HG03175 (cell line): Measurements from ENCODE around the gene HK2.

ENCODE experiments used
- ATAC-seq: cut with Tn5 transposase; IDR thresholded peaks from one replicate; pipeline ENCODE4 v1.9.1; 2021; ENCODE audit warnings: mild to moderate bottlenecking, moderate library complexity; ENCODE audit not compliant: unreplicated experiment

Gene HK2

GRCh38 chr2:74930811-74931486 lies 97.0 kb downstream of the HK2 start:
- no peak for ATAC-seq

GRCh38 chr2:74931940-74932339 lies 98.0 kb downstream of the HK2 start:
- ATAC-seq = no peak

GRCh38 chr2:74935975-74936391 lies 102.1 kb downstream of the HK2 start:
- ATAC-seq = no peak

- ATAC-seq = no peak
These were observed 103.4 kb downstream of the HK2 start for GRCh38 chr2:74937221-74937880.

GRCh38 chr2:74938264-74938663 lies 104.3 kb downstream of the HK2 start:
- no peak for ATAC-seq

GRCh38 chr2:74939919-74940812 lies 106.2 kb downstream of the HK2 start:
- no peak for ATAC-seq

- ATAC-seq = no peak
These were observed 107.4 kb downstream of the HK2 start for GRCh38 chr2:74941284-74941683.

GRCh38 chr2:74942263-74942662 lies 108.3 kb downstream of the HK2 start:
- ATAC-seq = no peak
